GM19023 (cell line): ENCODE results near the gene CATSPERZ.

Experiments used
- ATAC-seq: cut with Tn5 transposase; IDR thresholded peaks from one replicate; pipeline ENCODE4 v1.9.1; 2021; ENCODE audit warnings: mild to moderate bottlenecking, moderate library complexity; ENCODE audit not compliant: unreplicated experiment

CATSPERZ gene

DNA sequence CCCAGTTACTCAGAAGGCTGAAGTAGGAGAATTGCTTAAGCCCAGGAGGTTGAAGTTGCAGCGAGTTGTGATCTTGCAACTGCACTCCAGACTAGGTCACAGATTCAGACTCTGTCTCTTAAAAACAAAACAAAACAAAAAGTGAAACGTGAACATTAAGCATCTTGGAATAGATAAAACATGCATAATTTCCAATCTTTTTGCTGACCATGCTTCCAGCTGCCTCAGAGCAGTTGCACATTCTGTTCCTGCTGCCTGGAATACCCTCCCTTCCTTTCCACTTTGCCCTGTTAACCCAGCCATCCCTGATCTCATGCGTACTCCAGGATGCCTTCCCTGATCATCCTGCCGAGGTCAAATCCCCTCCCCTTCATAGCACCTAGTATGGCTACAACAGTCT is 39.1 kb downstream of the CATSPERZ start:
- no peak for ATAC-seq

- ATAC-seq, result peak; percentile 61
These were observed 39.7 kb downstream of the CATSPERZ start, which contains the start of gene CCDC88B for GRCh38 chr11:64339754-64340408. CCDC88B (plus strand) TSS chr11:64340204; CDS start chr11:64340267, 63 bp downstream.

DNA sequence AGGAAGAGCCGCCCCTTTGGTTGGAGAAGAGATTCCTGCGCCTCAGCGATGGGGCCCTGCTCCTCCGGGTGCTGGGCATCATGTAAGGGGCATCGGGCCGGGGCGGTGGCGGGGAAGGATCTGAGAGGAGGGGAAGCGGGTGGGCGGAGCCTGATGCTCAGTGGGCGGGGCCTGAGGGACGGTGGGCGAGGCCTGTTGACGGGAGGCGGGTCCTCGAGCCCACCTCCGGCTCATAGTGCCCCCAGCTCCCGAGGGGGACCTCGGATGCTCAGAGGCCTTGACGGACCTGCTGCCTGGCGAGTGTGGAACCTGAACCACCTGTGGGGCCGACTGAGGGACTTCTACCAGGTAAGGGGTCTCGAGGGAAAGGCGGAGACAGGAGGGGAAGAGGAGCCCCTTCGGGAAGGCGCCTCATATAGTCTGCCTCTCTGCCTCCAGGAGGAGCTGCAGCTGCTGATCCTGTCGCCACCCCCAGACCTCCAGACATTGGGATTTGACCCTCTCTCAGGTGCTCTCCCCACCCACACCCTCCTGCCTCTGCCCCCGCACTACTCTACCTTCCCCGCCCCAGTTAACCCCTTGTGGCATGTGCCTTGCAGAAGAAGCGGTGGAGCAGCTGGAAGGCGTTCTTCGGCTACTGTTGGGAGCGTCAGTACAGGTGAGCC is 40.6 kb downstream of the CATSPERZ start:
- ATAC-seq, result peak; percentile 25

GRCh38 chr11:64341429-64341828 is 41.3 kb downstream of the CATSPERZ start:
- ATAC-seq, result no peak

DNA sequence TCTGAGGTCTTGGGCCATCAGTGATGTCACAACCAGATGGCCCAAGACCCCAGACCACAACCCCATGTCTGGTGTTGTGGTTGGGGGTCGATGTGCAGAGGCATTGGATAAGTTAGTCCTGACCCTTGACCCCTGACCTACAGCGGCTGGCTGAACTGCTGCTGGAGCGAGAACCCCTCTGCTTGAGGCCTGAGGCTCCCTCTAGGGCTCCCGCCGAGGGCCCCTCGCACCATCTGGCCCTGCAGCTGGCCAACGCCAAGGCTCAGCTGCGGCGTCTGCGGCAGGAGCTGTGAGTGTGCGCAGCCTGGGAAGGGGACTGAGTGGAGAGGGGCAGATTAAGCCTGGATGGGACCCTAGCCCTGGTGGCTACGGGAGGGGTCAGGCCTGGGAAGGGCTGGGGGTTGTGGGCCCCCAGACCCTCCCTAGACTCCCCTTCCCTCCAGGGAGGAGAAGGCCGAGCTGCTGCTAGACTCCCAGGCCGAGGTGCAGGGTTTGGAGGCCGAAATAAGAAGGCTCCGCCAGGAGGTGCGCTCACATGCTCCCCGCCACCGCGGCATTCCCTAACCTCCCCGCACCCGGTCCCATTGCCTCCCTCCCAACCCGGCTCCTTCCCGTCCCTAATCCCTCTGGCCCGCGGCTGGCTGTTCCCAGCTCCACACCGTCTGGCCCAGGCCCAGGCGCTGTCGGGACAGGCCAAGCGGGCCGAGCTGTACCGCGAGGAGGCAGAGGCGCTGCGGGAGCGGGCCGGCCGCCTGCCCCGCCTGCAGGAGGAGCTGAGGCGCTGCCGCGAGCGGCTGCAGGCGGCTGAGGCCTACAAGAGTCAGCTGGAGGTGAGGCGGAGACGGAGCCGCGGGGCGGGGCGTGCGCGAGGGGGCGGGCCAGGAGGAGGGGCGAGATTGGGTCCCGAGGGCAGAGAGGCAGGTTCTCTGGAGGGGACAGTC is 42.0 kb downstream of the CATSPERZ start:
- no peak for ATAC-seq

DNA sequence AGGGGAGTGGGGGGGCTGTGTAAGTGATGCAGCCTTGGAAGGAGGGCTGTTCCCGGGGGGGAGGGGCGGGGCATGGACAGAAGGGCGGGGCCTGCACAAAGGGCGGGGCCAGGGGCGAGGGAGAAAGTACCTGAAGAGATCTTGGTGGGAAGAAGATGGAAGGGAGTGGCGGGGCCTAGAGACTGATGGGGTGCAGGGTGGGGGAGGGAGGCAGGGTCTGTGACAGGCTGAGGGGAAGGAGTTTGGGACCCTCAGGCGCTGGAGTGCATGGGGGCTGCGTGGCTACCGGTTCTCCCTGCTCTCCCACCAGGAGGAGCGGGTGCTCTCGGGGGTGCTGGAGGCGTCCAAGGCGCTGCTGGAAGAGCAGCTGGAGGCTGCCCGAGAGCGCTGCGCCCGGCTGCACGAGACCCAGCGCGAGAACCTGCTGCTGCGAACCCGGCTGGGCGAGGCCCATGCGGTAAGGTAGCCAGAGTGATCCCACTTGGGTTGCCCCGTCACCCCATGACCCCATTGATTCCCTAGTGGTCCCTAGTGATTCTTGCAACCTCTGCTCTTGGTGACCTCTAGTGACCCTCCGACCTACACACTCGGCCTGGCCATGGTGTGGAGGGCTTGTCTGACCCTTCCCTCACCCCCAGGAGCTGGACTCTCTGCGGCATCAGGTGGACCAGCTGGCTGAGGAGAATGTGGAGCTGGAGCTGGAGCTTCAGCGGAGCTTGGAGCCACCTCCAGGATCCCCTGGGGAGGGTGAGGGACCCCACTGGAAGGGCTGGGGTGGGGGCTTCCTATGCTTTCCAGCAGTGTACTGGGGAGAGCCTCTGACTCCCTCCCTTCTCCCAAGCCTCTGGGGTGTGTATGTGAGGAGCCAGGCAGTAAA is 42.9 kb downstream of the CATSPERZ start:
- ATAC-seq, result no peak

DNA sequence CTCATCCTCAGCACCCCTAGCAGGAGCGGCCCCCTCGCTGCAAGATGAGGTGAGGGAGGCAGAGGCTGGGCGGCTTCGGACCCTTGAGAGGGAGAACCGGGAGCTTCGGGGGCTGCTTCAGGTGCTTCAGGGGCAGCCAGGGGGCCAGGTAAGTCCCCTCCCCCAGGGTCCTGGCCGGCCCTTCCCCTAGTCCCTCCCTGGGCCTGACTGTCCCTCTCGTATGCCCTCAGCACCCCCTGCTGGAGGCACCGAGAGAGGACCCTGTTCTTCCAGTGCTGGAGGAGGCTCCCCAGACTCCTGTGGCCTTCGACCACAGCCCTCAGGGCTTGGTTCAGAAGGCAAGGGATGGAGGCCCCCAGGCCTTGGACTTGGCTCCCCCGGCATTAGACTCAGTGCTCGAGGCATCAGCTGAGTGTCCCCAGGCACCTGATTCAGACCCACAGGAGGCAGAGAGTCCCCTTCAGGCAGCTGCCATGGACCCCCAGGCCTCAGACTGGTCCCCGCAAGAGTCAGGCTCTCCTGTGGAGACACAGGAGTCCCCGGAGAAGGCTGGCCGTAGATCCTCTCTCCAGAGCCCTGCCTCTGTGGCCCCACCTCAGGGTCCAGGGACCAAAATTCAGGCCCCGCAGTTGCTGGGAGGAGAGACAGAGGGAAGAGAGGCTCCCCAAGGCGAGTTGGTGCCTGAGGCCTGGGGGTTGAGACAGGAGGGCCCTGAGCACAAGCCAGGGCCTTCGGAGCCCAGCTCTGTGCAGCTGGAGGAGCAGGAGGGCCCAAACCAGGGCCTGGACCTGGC is 43.8 kb downstream of the CATSPERZ start:
- ATAC-seq, result no peak

- ATAC-seq, result no peak
These were observed 44.6 kb downstream of the CATSPERZ start for GRCh38 chr11:64344787-64345186.

DNA sequence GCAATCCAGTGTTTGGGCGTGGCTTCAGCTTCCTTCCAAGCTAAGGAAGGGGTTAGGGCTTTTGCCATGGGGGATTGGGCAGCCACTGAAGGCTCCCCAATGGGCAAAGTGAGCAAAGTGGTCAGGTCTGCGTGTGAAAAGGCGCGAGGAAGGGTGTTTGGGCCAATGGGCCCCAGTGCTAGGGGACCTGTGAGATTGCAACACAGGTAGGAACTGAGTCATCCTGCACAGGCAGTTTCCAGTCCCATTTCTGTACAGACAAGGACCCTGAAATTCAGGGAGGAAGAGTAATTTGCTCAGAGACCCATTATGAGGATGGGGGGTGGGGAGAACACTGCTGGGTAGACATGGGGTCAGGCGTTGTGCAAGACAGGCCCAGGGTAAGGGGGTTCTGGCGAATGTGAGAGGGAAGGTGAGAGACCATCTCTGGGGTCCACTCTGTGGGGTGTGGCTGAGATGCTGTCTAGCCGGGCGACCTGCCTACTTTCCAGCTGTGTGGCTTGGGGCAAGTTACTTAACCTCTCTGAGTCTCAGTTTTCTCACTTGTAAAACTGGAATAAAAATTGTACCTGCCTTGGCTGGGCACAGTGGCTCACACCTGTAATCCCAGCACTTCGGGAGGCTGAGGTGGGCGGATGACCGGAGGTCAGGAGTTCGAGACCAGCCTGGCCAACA is 47.2 kb downstream of the CATSPERZ start:
- no peak for ATAC-seq

- no peak for ATAC-seq
These were observed 48.3 kb downstream of the CATSPERZ start for GRCh38 chr11:64348383-64349024.

DNA sequence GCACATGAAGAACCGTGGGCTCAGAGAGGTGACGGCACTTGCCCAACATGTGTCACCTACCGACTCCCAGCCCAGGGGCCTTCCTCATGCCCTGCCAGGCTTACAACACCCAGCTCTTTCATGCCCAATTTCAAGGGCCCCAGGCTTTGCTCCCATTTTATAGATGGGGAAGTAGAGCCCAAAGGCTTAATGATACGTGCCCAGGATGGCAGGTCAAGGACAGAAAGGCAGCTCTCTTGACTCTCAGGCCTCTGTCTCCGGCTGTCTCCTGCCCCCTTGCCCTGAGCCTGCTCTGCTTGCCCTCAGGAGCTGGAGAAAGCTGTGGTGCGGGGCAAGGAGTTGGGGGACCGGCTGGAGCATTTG is 48.8 kb downstream of the CATSPERZ start:
- no peak for ATAC-seq

GRCh38 chr11:64349404-64349803 is 49.2 kb downstream of the CATSPERZ start:
- ATAC-seq, result no peak

GRCh38 chr11:64351136-64351631 is 51.0 kb downstream of the CATSPERZ start:
- ATAC-seq, result no peak

- no peak for ATAC-seq
These were observed 52.2 kb downstream of the CATSPERZ start for GRCh38 chr11:64352099-64352994.

GRCh38 chr11:64352995-64353714 is 53.0 kb downstream of the CATSPERZ start:
- ATAC-seq, result no peak

- ATAC-seq, result no peak
These were observed 53.8 kb downstream of the CATSPERZ start for GRCh38 chr11:64353715-64354506.
